GM21737 (cell line): ENCODE measurements around the gene VAV3.
"Not testable (repeated sequence)": the region's sequence is repeated elsewhere in the genome, so short reads cannot be mapped to it uniquely, and the experiment has no call there.

ENCODE experiments used
- ATAC-seq: cut with Tn5 transposase; IDR thresholded peaks from one replicate; pipeline ENCODE4 v1.9.1; 2021; ENCODE audit warnings: mild to moderate bottlenecking, moderate library complexity; ENCODE audit not compliant: unreplicated experiment

Gene VAV3

GRCh38 chr1:107965110-107965991 is at the start of gene VAV3:
TSS of gene VAV3 (minus strand) at chr1:107965180. CDS start at chr1:107964869, 311 bp downstream.
- no peak for ATAC-seq

- no peak for ATAC-seq
Observed at GRCh38 chr1:108012553-108012952, 47.6 kb upstream of the VAV3 start.

GRCh38 chr1:108011295-108011694 is 46.3 kb upstream of the VAV3 start:
- ATAC-seq, result no peak

- ATAC-seq, result no peak
Observed at GRCh38 chr1:108010581-108010980, 45.6 kb upstream of the VAV3 start.

GRCh38 chr1:108009603-108010195 is 44.7 kb upstream of the VAV3 start:
- ATAC-seq, result no peak

GRCh38 chr1:108007531-108007930 is 42.6 kb upstream of the VAV3 start:
- ATAC-seq, result no peak

GRCh38 chr1:108007070-108007469 is 42.1 kb upstream of the VAV3 start:
- ATAC-seq, result no peak

GRCh38 chr1:108004919-108005318 is 39.9 kb upstream of the VAV3 start:
- ATAC-seq, result not testable (repeated sequence)

GRCh38 chr1:108000620-108001111 is 35.7 kb upstream of the VAV3 start:
- ATAC-seq, result no peak

GRCh38 chr1:108000184-108000583 is 35.2 kb upstream of the VAV3 start:
- no peak for ATAC-seq

- no peak for ATAC-seq
Observed at GRCh38 chr1:107997866-107998265, 32.9 kb upstream of the VAV3 start.

GRCh38 chr1:107993920-107994319 is 28.9 kb upstream of the VAV3 start:
- ATAC-seq, result no peak

GRCh38 chr1:107992347-107992746 is 27.4 kb upstream of the VAV3 start:
- no peak for ATAC-seq

- no peak for ATAC-seq
Observed at GRCh38 chr1:107991371-107992066, 26.5 kb upstream of the VAV3 start.

- no peak for ATAC-seq
Observed at GRCh38 chr1:107990606-107991005, 25.6 kb upstream of the VAV3 start.

GRCh38 chr1:107981277-107981676 is 16.3 kb upstream of the VAV3 start:
- no peak for ATAC-seq

GRCh38 chr1:107979926-107980325 is 14.9 kb upstream of the VAV3 start:
- no peak for ATAC-seq

GRCh38 chr1:107979088-107979487 is 14.1 kb upstream of the VAV3 start:
- no peak for ATAC-seq

- ATAC-seq, result no peak
Observed at GRCh38 chr1:107976836-107977235, 11.9 kb upstream of the VAV3 start.

GRCh38 chr1:107976431-107976830 is 11.5 kb upstream of the VAV3 start:
- ATAC-seq, result no peak

GRCh38 chr1:107975851-107976250 is 10.9 kb upstream of the VAV3 start:
- ATAC-seq, result no peak

GRCh38 chr1:107974090-107974489 is 9.1 kb upstream of the VAV3 start:
- ATAC-seq, result no peak
